Prostate gland (tissue), 2 donors: Measurements from ENCODE around the gene MRPL51.

Source experiments
- CTCF ChIP-seq, 4 experiments: fragments of 200-600 bp in 2 of 4; fragments of 450-650 bp in 2 of 4; sonication (generic) in 2 of 4; IDR thresholded peaks; 1 replicate in 3 of 4; 2 replicates in 1 of 4; pipeline ENCODE4 v1.5.1; 2016 to 2019; ENCODE audit warnings: antibody characterized with exemption in 4 of 4, mild to moderate bottlenecking in 2 of 4, moderate library complexity in 2 of 4
- POLR2A ChIP-seq: fragments of 450-650 bp; IDR thresholded peaks from one replicate; pipeline ENCODE4 v1.6.1; 2016; ENCODE audit warnings: antibody characterized with exemption, mild to moderate bottlenecking
- POLR2AphosphoS5 ChIP-seq: sonication (generic); formaldehyde crosslinking; IDR thresholded peaks from one replicate; pipeline ENCODE4 v1.6.1; 2017; ENCODE audit warnings: antibody characterized with exemption

- no peak for TF ChIP-seq CTCF (IDR thresholded peaks at IDR 0.05)
- no peak for TF ChIP-seq POLR2A
- no peak for TF ChIP-seq POLR2AphosphoS5
Observed at GRCh38 chr12:6450091-6450868, 42.8 kb downstream of the MRPL51 start.
